Liver (tissue), 9 donors: ENCODE measurements around the gene LDLRAD3. TPM values are rescaled to one million over a fixed set of nuclear protein-coding genes. Genes with fewer than 3 reads are reported as not detected.

ENCODE experiments used
- DNase-seq: peaks from one replicate; pipeline ENCODE4 v3.0.0-alpha.2; 2017; ENCODE audit warnings: low spot score
- H3K27ac ChIP-seq, 2 donors: one replicate each; pipeline ENCODE4 v1.7.0; 2013; ENCODE audit warnings: inconsistent platforms in 2 of 2, low read length in 2 of 2, control low read depth in 1 of 2, low read depth in 1 of 2, mild to moderate bottlenecking in 1 of 2
- H3K27me3 ChIP-seq, 4 donors: one replicate each; pipeline versions ENCODE4 v1.6.1 to v1.7.0; 2013; ENCODE audit warnings: low read length in 3 of 4, inconsistent platforms in 1 of 4, mild to moderate bottlenecking in 1 of 4, moderate library complexity in 1 of 4; ENCODE audit not compliant: control insufficient read depth in 4 of 4, insufficient read depth in 4 of 4
- H3K36me3 ChIP-seq, 4 donors: one replicate each; pipeline versions ENCODE4 v1.6.1 to v1.7.0; 2013; ENCODE audit warnings: low read length in 3 of 4, mild to moderate bottlenecking in 3 of 4, low read depth in 1 of 4, moderate library complexity in 1 of 4; ENCODE audit not compliant: control insufficient read depth in 4 of 4, insufficient read depth in 3 of 4
- H3K4me1 ChIP-seq, 4 donors: one replicate each; pipeline versions ENCODE4 v1.6.1 to v1.7.0; 2013; ENCODE audit warnings: low read length in 3 of 4, mild to moderate bottlenecking in 3 of 4, moderate library complexity in 1 of 4; ENCODE audit not compliant: control insufficient read depth in 4 of 4, insufficient read depth in 4 of 4
- H3K4me3 ChIP-seq, 3 donors: one replicate each; pipeline versions ENCODE4 v1.6.1 to v1.7.0; 2013; ENCODE audit warnings: low read length in 3 of 3, control low read depth in 1 of 3, low read depth in 1 of 3, mild to moderate bottlenecking in 1 of 3
- H3K9ac ChIP-seq, 2 donors: one replicate each; pipeline ENCODE4 v1.7.0; 2013; ENCODE audit warnings: low read length in 2 of 2, mild to moderate bottlenecking in 2 of 2, moderate library complexity in 2 of 2, control low read depth in 1 of 2, low read depth in 1 of 2
- H3K9me3 ChIP-seq, 4 donors: one replicate each; pipeline versions ENCODE4 v1.6.1 to v1.7.0; 2013; ENCODE audit warnings: low read length in 3 of 4; ENCODE audit not compliant: control insufficient read depth in 4 of 4
- ATF3 ChIP-seq: IDR thresholded peaks from 2 replicates; pipeline ENCODE4 v1.6.1; 2016; ENCODE audit warnings: antibody characterized with exemption
- EGR1 ChIP-seq, 2 donors: IDR thresholded peaks; 2 replicates each; pipeline ENCODE4 v1.6.1; 2016 to 2018; ENCODE audit warnings: antibody characterized with exemption in 2 of 2, low read depth in 2 of 2
- FOXA1 ChIP-seq: IDR thresholded peaks from 2 replicates; pipeline ENCODE4 v1.6.1; 2016; ENCODE audit warnings: antibody characterized with exemption
- FOXA2 ChIP-seq: IDR thresholded peaks from 2 replicates; pipeline ENCODE4 v1.6.1; 2016; ENCODE audit warnings: antibody characterized with exemption
- GABPA ChIP-seq, 2 donors: IDR thresholded peaks in 1 of 2; conservative IDR thresholded peaks in 1 of 2; 2 replicates each; pipeline ENCODE4 v1.6.1; 2016; ENCODE audit warnings: antibody characterized with exemption in 2 of 2, mild to moderate bottlenecking in 1 of 2, moderate library complexity in 1 of 2
- HNF4G ChIP-seq: IDR thresholded peaks from 2 replicates; pipeline ENCODE4 v1.6.1; 2016; ENCODE audit warnings: antibody characterized with exemption
- MAX ChIP-seq: IDR thresholded peaks from 2 replicates; pipeline ENCODE4 v1.6.1; 2016; ENCODE audit warnings: antibody characterized with exemption
- NR2F2 ChIP-seq: IDR thresholded peaks from 2 replicates; pipeline ENCODE4 v1.6.1; 2016; ENCODE audit warnings: antibody characterized with exemption
- RAD21 ChIP-seq, 2 donors: IDR thresholded peaks; 2 replicates each; pipeline ENCODE4 v1.6.1; 2016; ENCODE audit warnings: antibody characterized with exemption in 2 of 2, mild to moderate bottlenecking in 2 of 2
- YY1 ChIP-seq: IDR thresholded peaks from 2 replicates; pipeline ENCODE4 v1.6.1; 2016; ENCODE audit warnings: antibody characterized with exemption, mild to moderate bottlenecking
- WGBS: extraction: QIAGEN DNeasy Blood & Tissue Kit; methylation state at CpG from one replicate; pipeline ENCODE4 v1.1.7; 2013; 5-methylcytosine and 5-hydroxymethylcytosine counted together
- polyA plus RNA-seq, 2 donors: library from polyadenylated mRNA; stranded (reverse) in 1 of 2; unstranded in 1 of 2; fragments of 200-250 nt in 1 of 2; fragments of >200 nt in 1 of 2; fragmentation: Nextera tagmentation in 1 of 2; extraction: Ambion mirVana in 1 of 2; gene quantifications; one replicate each; pipeline versions ENCODE4 v1.2.1 to v1.2.3, GENCODE V29; 2013 to 2015
- total RNA-seq, 2 donors: library from RNA; depleted of rRNA; stranded (reverse); fragments of >200 nt; gene quantifications; one replicate each; pipeline ENCODE4 v1.2.3, GENCODE V29; 2014
- donor health status: healthy.
- donor health status: healthy.
- donor health status: healthy.
- donor health status: healthy.
- donor health status: healthy.

Gene LDLRAD3
- total and polyA plus RNA-seq, 4 donors = 0.75 to 1.3 (median 0.93) TPM

GRCh38 chr11:36151933-36152580, 208.2 kb downstream of the LDLRAD3 start:
- H3K9me3 ChIP-seq = no peaks in the 10 kb centered on the region
- no peaks in the 10 kb centered on the region for H3K27me3 ChIP-seq
- no peak overlapping the region for H3K27ac ChIP-seq
- no peak overlapping the region for H3K9ac ChIP-seq
- no peak overlapping the region for H3K4me3 ChIP-seq
- H3K36me3 ChIP-seq = no peaks in the 10 kb centered on the region
- no peak for DNase-seq
- 87% methylated on average over 7 of the region's 7 CpGs for WGBS
- TF ChIP-seq RAD21 (IDR thresholded peaks at IDR 0.05) (no peak), GABPA (IDR thresholded peaks at IDR 0.05 in 1 of 2, conservative IDR thresholded peaks at IDR 0.05 in 1 of 2) (no peak)
- H3K4me1 ChIP-seq = no peaks in the 10 kb centered on the region

- Histone ChIP-seq H3K4me1 (no peaks in the 10 kb centered on the region), H3K4me3 (no peak overlapping the region), H3K9ac (no peak overlapping the region), H3K27ac (no peak overlapping the region), H3K27me3 (no peaks in the 10 kb centered on the region), H3K36me3 (no peaks in the 10 kb centered on the region), H3K9me3 (no peaks in the 10 kb centered on the region)
- no peak for DNase-seq
- TF ChIP-seq EGR1 (IDR thresholded peaks at IDR 0.05; ENCODE audit: low read depth in 2 of 2) = no peak
- no peak for TF ChIP-seq HNF4G
- TF ChIP-seq FOXA2 = no peak
- TF ChIP-seq ATF3 = no peak
- TF ChIP-seq RAD21 (IDR thresholded peaks at IDR 0.05) = no peak
- WGBS = 95% methylated on average over 2 of the region's 2 CpGs
These were observed 209.7 kb downstream of the LDLRAD3 start for GRCh38 chr11:36153551-36153950.

- no peaks in the 10 kb centered on the region for H3K9me3 ChIP-seq
- H3K36me3 ChIP-seq = no peaks in the 10 kb centered on the region
- WGBS = 64% methylated on average over 8 of the region's 8 CpGs
- DNase-seq = no peak
- TF ChIP-seq FOXA1 (no peak), NR2F2 (peak; percentile 41)
- H3K27ac ChIP-seq = peak overlapping the region; percentile 36 to 40
- H3K9ac ChIP-seq = no peak overlapping the region
- no peaks in the 10 kb centered on the region for H3K27me3 ChIP-seq
- no peaks in the 10 kb centered on the region for H3K4me1 ChIP-seq
- no peak overlapping the region for H3K4me3 ChIP-seq
These were observed 211.3 kb downstream of the LDLRAD3 start for GRCh38 chr11:36155124-36155561.

- TF ChIP-seq MAX (no peak), RAD21 (IDR thresholded peaks at IDR 0.05) (no peak), FOXA1 (no peak), NR2F2 (no peak), YY1 (no peak), GABPA (IDR thresholded peaks at IDR 0.05 in 1 of 2, conservative IDR thresholded peaks at IDR 0.05 in 1 of 2) (no peak)
- Histone ChIP-seq H3K9ac (no peak overlapping the region), H3K36me3 (no peaks in the 10 kb centered on the region), H3K4me3 (no peak overlapping the region), H3K27ac (peak overlapping the region; percentile 28 to 40), H3K9me3 (no peaks in the 10 kb centered on the region), H3K4me1 (no peaks in the 10 kb centered on the region), H3K27me3 (no peaks in the 10 kb centered on the region)
- WGBS = 81% methylated on average over 6 of the region's 6 CpGs
- DNase-seq = no peak
These were observed 211.9 kb downstream of the LDLRAD3 start for GRCh38 chr11:36155770-36156160.
